Gastroesophageal sphincter (tissue), 4 donors: Measurements from ENCODE around the gene TCP11. TPM values are rescaled to one million over a fixed set of nuclear protein-coding genes. Genes with fewer than 3 reads are reported as not detected.

Experiments used
- ATAC-seq: fragments of 150-250 bp; one replicate; pipeline ENCODE4 v1.9.1; 2016; ENCODE audit warnings: mild to moderate bottlenecking, moderate library complexity
- H3K27ac ChIP-seq, 4 donors: fragments of 200-600 bp; sonication (generic) in 3 of 4; 1 replicate in 3 of 4; 2 replicates in 1 of 4; pipeline ENCODE4 v1.5.1; 2016 to 2019
- H3K27me3 ChIP-seq: fragments of 200-600 bp; sonication (generic); one replicate; pipeline ENCODE4 v1.5.1; 2019
- H3K36me3 ChIP-seq, 2 donors: fragments of 200-600 bp; sonication (generic); one replicate each; pipeline ENCODE4 v1.5.1; 2019; ENCODE audit warnings: control low read depth in 1 of 2
- H3K4me1 ChIP-seq, 3 donors: fragments of 200-600 bp; sonication (generic); 1 replicate in 2 of 3; 2 replicates in 1 of 3; pipeline ENCODE4 v1.5.1; 2016 to 2019; ENCODE audit warnings: control low read depth in 2 of 3
- H3K4me3 ChIP-seq, 2 donors: fragments of 200-600 bp; sonication (generic); one replicate each; pipeline ENCODE4 v1.5.1; 2019; ENCODE audit warnings: mild to moderate bottlenecking in 1 of 2, moderate library complexity in 1 of 2
- H3K9me3 ChIP-seq, 3 donors: fragments of 200-600 bp; sonication (generic); one replicate each; pipeline ENCODE4 v1.5.1; 2017 to 2019; ENCODE audit warnings: control low read depth in 2 of 3
- EP300 ChIP-seq: sonication (generic); formaldehyde crosslinking; IDR thresholded peaks from one replicate; pipeline ENCODE4 v1.6.1; 2017; ENCODE audit warnings: antibody characterized with exemption, mild to moderate bottlenecking
- POLR2A ChIP-seq, 2 donors: fragments of 450-650 bp; IDR thresholded peaks; one replicate each; pipeline ENCODE4 v1.6.1; 2017; ENCODE audit warnings: antibody characterized with exemption in 2 of 2, mild to moderate bottlenecking in 2 of 2, moderate library complexity in 1 of 2
- POLR2AphosphoS5 ChIP-seq: sonication (generic); formaldehyde crosslinking; IDR thresholded peaks from one replicate; pipeline ENCODE4 v1.6.1; 2017; ENCODE audit warnings: antibody characterized with exemption
- WGBS, 2 donors: methylation state at CpG; one replicate each; pipeline ENCODE4 v1.1.5; 2018; ENCODE audit warnings: low coverage in 1 of 2; 5-methylcytosine and 5-hydroxymethylcytosine counted together
- total RNA-seq, 4 donors: library from RNA; depleted of rRNA; stranded (reverse); fragments of >200 nt; gene quantifications; one replicate each; pipeline ENCODE4 v1.1.0, GENCODE V29; 2016
- TF ChIP-seq, protein P1 (sequence below), 4 experiments: fragments of 200-600 bp in 2 of 4; fragments of 450-650 bp in 2 of 4; sonication (generic) in 1 of 4; IDR thresholded peaks; one replicate each; pipeline ENCODE4 v1.5.1; 2017 to 2019; ENCODE audit warnings: antibody characterized with exemption in 4 of 4, mild to moderate bottlenecking in 2 of 4, moderate library complexity in 2 of 4

Gene TCP11
- total RNA-seq, 4 donors from 2014 or later = 0.77 TPM; not detected in 3

GRCh38 chr6:35092362-35093117, 48.6 kb downstream of the TCP11 start:
- H3K27me3 ChIP-seq = no peaks in the 10 kb centered on the region
- no peaks in the 10 kb centered on the region for H3K9me3 ChIP-seq
- TF ChIP-seq POLR2A (IDR thresholded peaks at IDR 0.05) (no peak), POLR2AphosphoS5 (peak; percentile 20), EP300 (no peak)
- ATAC-seq = peak; percentile 37
- 36% methylated on average over 4 of the region's 5 CpGs; no CpG with 5 or more reads in 1 of the 2 donors for WGBS, 2 donors
- peaks cover 15 to 90% (median 32%) of the 10 kb centered on the region in 3 donors for H3K4me1 ChIP-seq
- peaks cover 0 to 41% of the 10 kb centered on the region in 2 donors for H3K36me3 ChIP-seq
- peak overlapping the region; percentile 6 to 72 (median 70) for H3K27ac ChIP-seq
- H3K4me3 ChIP-seq = no peak overlapping the region

DNA sequence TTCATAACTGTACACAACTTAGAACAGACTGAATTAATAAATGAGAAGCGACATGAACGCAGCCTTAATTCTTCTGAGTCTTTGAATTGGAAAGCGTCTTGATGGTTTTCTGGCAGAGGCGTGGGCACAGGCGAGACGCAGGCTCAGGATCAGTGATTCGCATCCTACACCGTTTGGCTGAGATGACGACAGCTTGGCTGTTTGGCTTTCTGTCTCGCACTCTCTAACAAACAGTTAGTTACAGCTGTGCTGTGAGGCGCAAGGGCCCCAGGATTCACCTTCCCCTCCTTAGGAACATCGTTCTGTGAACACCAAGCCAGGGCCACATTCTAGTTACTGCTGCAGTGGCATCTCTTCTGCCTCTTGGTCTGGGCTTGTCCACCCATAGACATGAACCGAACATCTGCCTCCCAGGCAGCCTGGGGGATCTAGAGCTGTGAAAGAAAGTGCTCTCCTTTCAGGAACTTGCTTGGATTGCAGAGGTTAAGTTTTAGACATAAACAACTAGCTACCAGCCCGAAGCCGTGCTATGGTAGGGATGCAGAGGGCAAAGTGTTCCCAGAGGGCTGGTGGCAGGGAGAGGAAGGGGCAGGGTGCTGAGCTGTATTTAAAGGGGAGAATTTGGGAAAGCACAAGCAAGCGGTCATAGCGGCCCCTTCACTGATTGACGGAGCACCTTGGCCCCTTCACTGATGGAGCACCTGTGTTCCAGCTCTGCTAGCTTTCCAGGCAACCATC, 49.6 kb downstream of the TCP11 start:
- TF ChIP-seq, protein P1, sequence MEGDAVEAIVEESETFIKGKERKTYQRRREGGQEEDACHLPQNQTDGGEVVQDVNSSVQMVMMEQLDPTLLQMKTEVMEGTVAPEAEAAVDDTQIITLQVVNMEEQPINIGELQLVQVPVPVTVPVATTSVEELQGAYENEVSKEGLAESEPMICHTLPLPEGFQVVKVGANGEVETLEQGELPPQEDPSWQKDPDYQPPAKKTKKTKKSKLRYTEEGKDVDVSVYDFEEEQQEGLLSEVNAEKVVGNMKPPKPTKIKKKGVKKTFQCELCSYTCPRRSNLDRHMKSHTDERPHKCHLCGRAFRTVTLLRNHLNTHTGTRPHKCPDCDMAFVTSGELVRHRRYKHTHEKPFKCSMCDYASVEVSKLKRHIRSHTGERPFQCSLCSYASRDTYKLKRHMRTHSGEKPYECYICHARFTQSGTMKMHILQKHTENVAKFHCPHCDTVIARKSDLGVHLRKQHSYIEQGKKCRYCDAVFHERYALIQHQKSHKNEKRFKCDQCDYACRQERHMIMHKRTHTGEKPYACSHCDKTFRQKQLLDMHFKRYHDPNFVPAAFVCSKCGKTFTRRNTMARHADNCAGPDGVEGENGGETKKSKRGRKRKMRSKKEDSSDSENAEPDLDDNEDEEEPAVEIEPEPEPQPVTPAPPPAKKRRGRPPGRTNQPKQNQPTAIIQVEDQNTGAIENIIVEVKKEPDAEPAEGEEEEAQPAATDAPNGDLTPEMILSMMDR (IDR thresholded peaks at IDR 0.05) = no peak
- TF ChIP-seq POLR2AphosphoS5 = peak; percentile 63
- no peak for TF ChIP-seq POLR2A (IDR thresholded peaks at IDR 0.05)
- Histone ChIP-seq H3K36me3 (peaks cover 0 to 52% of the 10 kb centered on the region in 2 donors), H3K4me1 (peaks cover 11 to 92% (median 32%) of the 10 kb centered on the region in 3 donors), H3K27ac (peak overlapping the region; percentile 14 to 81 (median 70)), H3K27me3 (no peaks in the 10 kb centered on the region), H3K4me3 (no peak overlapping the region), H3K9me3 (no peaks in the 10 kb centered on the region)
- ATAC-seq = peak; percentile 35
- 45 to 79% methylated on average over 7 to 15 of the region's 18 CpGs for WGBS, 2 donors

DNA sequence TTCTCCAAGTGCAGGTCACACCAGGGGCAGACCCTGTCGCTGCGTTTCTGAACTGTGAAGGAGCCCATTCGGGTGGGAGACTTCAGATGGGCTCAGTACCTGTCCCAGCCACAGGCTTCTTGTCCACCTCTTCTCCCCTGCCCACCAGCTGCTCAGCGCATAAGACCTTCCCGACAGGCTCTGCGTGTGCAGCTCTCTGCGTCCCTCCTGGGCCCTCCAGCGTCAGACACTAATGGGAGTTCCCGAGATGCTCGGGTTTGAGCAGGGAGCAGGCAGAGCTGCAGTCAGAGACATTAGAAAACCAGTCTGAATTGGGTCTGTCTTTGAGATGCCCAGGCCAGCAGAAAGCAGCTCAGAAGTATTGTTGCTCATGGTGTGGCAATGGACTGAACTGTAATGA, 50.4 kb downstream of the TCP11 start:
- H3K4me1 ChIP-seq = peaks cover 4 to 92% (median 27%) of the 10 kb centered on the region in 3 donors
- ATAC-seq = no peak
- 61% methylated on average over 5 of the region's 10 CpGs; no CpG with 5 or more reads in 1 of the 2 donors for WGBS, 2 donors
- no peak for TF ChIP-seq EP300
- TF ChIP-seq POLR2A (IDR thresholded peaks at IDR 0.05) = no peak
- TF ChIP-seq POLR2AphosphoS5 = no peak
- TF ChIP-seq, protein P1 (IDR thresholded peaks at IDR 0.05) = no peak
- no peak overlapping the region for H3K4me3 ChIP-seq
- no peaks in the 10 kb centered on the region for H3K27me3 ChIP-seq
- peaks cover 0 to 59% of the 10 kb centered on the region in 2 donors for H3K36me3 ChIP-seq
- no peaks in the 10 kb centered on the region for H3K9me3 ChIP-seq
- peak overlapping the region; percentile 14 to 81 (median 70) for H3K27ac ChIP-seq

DNA sequence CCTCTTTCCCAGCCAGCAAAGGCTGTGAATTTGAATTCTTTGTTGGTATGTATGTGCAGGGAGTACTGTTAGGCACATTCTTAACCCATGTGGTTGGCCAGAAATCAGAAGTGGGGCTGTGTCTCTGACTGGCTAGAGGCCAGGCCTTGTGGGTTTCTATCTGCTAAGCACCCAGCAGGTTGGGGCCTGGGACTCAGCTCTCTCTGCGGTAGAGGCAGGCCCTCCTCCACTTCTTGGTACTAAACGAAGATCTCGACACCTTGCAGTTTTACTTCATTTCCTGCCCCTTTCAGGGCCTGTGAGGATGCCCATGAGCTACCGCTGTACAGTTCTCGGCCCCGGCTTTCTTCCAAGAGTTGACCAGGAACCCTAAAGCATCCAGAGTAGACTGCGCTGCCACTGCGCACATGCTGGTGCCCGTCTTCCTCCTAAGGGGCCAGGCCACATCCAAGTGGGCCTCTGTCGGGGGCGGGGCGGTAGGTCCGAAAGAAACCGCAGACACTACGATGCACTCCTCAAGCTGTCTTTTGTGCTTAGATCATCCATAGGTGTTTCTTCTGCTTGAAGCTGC, 51.1 kb downstream of the TCP11 start:
- WGBS, 2 donors = 65 to 78% methylated on average over 4 to 15 of the region's 15 CpGs
- H3K4me3 ChIP-seq = no peak overlapping the region
- H3K36me3 ChIP-seq = peaks cover 0 to 67% of the 10 kb centered on the region in 2 donors
- ATAC-seq = no peak
- no peaks in the 10 kb centered on the region for H3K27me3 ChIP-seq
- no peaks in the 10 kb centered on the region for H3K9me3 ChIP-seq
- TF ChIP-seq POLR2AphosphoS5 = peak; percentile 1
- no peak for TF ChIP-seq POLR2A (IDR thresholded peaks at IDR 0.05)
- peaks cover 3 to 92% (median 26%) of the 10 kb centered on the region in 3 donors for H3K4me1 ChIP-seq
- H3K27ac ChIP-seq = peak overlapping the region; percentile 55 to 81 (median 70)

DNA sequence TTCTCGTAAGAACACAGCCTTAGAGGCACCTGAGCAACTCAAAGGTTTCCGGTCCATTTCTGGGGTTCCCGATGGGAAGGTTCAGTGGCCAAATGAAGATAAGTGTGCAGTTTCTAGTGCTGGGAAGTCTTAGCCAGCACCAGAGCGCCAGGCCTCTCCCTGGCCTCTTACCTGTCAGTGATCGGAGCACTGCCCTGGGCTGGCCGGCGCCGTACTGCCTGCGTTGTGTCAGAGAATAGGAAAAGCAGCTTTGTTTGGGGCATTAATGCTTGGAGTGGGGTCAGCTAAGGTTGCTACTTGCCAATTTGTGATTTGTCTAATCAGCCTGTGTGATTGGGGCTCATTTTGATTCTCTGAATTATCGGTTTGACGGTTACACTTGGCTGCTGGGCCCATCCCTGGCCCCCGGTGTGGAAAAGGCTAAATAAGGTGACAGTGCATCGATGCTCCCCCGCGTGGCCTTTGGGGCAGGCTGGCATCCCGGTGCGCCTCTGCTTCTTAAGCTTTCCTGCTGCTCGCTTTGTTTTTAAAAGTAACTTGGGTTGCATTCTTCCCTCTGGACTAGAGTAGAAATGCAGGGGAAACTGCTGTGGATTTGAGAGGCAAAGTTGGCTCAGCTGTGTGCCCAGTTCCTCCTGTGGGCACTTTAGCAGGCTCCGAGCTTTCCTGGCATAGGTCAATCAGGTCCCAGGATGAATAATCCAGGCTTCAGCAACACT, 51.8 kb downstream of the TCP11 start:
- H3K9me3 ChIP-seq = no peaks in the 10 kb centered on the region
- 56 to 73% methylated on average over 5 to 18 of the region's 19 CpGs for WGBS, 2 donors
- TF ChIP-seq POLR2AphosphoS5 (peak; percentile 45), EP300 (no peak)
- H3K4me3 ChIP-seq = no peak overlapping the region
- peaks cover 3 to 98% (median 26%) of the 10 kb centered on the region in 3 donors for H3K4me1 ChIP-seq
- peaks cover 0 to 73% of the 10 kb centered on the region in 2 donors for H3K36me3 ChIP-seq
- H3K27me3 ChIP-seq = no peaks in the 10 kb centered on the region
- peak overlapping the region; percentile 55 to 81 (median 70) for H3K27ac ChIP-seq
- no peak for ATAC-seq
